Urinary bladder (tissue), 4 donors: ENCODE measurements around the gene KAZALD1. TPM values are rescaled to one million over a fixed set of nuclear protein-coding genes. Genes with fewer than 3 reads are reported as not detected.

Source experiments
- DNase-seq: peaks from one replicate; pipeline ENCODE4 v3.0.0-alpha.2; 2015; ENCODE audit errors: extremely low spot score
- H3K27ac ChIP-seq: one replicate; pipeline ENCODE4 v1.5.1; 2013; ENCODE audit warnings: low read depth, mild to moderate bottlenecking, moderate library complexity
- H3K36me3 ChIP-seq: one replicate; pipeline ENCODE4 v1.6.1; 2013; ENCODE audit warnings: mild to moderate bottlenecking, moderate library complexity; ENCODE audit not compliant: insufficient read depth
- H3K4me1 ChIP-seq: one replicate; pipeline ENCODE4 v1.6.1; 2013; ENCODE audit warnings: mild to moderate bottlenecking, moderate library complexity; ENCODE audit not compliant: insufficient read depth
- H3K4me3 ChIP-seq: one replicate; pipeline ENCODE4 v1.5.1; 2013; ENCODE audit warnings: low read depth, low read length
- WGBS: extraction: QIAGEN DNeasy Blood & Tissue Kit; methylation state at CpG from one replicate; pipeline ENCODE4 v1.1.7; 2013; 5-methylcytosine and 5-hydroxymethylcytosine counted together
- polyA plus RNA-seq: library from polyadenylated mRNA; stranded (reverse); fragments of 200-250 nt; gene quantifications from one replicate; pipeline ENCODE4 v1.2.3, GENCODE V29; 2013
- total RNA-seq: library from RNA; depleted of rRNA; stranded (reverse); fragments of >200 nt; gene quantifications from one replicate; pipeline ENCODE4 v1.2.3, GENCODE V29; 2014
- donor health status: healthy with polysubstance abuse.
- donor health status: healthy.

KAZALD1 gene
- total and polyA plus RNA-seq, 2 donors, result 5.9 to 27.0 TPM

GRCh38 chr10:101095004-101095403 lies 33.2 kb downstream of the KAZALD1 start:
- no peaks in the 10 kb centered on the region for H3K4me1 ChIP-seq
- H3K36me3 ChIP-seq, result no peaks in the 10 kb centered on the region
- no peak overlapping the region for H3K27ac ChIP-seq
- whole genome bisulfite sequencing, result 72% methylated on average over 6 of the region's 6 CpGs
- no peak for DNase-seq
- no peak overlapping the region for H3K4me3 ChIP-seq

GRCh38 chr10:101095550-101096213 lies 33.9 kb downstream of the KAZALD1 start:
- Histone ChIP-seq H3K4me1 (no peaks in the 10 kb centered on the region), H3K36me3 (no peaks in the 10 kb centered on the region), H3K4me3 (no peak overlapping the region), H3K27ac (no peak overlapping the region)
- 19% methylated on average over 7 of the region's 7 CpGs for WGBS
- DNase-seq, result peak; percentile 8

GRCh38 chr10:101096378-101096777 lies 34.6 kb downstream of the KAZALD1 start:
- no peak for DNase-seq
- WGBS, result 94% methylated on average over 4 of the region's 4 CpGs
- H3K27ac ChIP-seq, result no peak overlapping the region

GRCh38 chr10:101097881-101098280 lies 36.1 kb downstream of the KAZALD1 start:
- no peaks in the 10 kb centered on the region for H3K4me1 ChIP-seq
- no peak overlapping the region for H3K4me3 ChIP-seq
- H3K36me3 ChIP-seq, result no peaks in the 10 kb centered on the region
- H3K27ac ChIP-seq, result no peak overlapping the region
- WGBS, result 27% methylated on average over 4 of the region's 4 CpGs
- no peak for DNase-seq

More at GRCh38 chr10:101096378-101096777, 34.6 kb downstream of the KAZALD1 start:
- H3K36me3 ChIP-seq, result no peaks in the 10 kb centered on the region
- H3K4me3 ChIP-seq, result no peak overlapping the region
- no peaks in the 10 kb centered on the region for H3K4me1 ChIP-seq

GRCh38 chr10:101099901-101100300 lies 38.1 kb downstream of the KAZALD1 start:
- Histone ChIP-seq H3K27ac (no peak overlapping the region), H3K4me1 (no peaks in the 10 kb centered on the region), H3K4me3 (no peak overlapping the region), H3K36me3 (no peaks in the 10 kb centered on the region)
- WGBS, result 69% methylated on average over 6 of the region's 6 CpGs
- no peak for DNase-seq

GRCh38 chr10:101101372-101101881 lies 39.6 kb downstream of the KAZALD1 start:
- Histone ChIP-seq H3K4me1 (no peaks in the 10 kb centered on the region), H3K27ac (no peak overlapping the region), H3K36me3 (no peaks in the 10 kb centered on the region), H3K4me3 (no peak overlapping the region)
- WGBS, result 75% methylated on average over 4 of the region's 4 CpGs
- DNase-seq, result no peak

- 82% methylated on average over 2 of the region's 2 CpGs for WGBS
- H3K36me3 ChIP-seq, result no peaks in the 10 kb centered on the region
- H3K4me1 ChIP-seq, result no peaks in the 10 kb centered on the region
- no peak for DNase-seq
- no peak overlapping the region for H3K4me3 ChIP-seq
- H3K27ac ChIP-seq, result no peak overlapping the region
These were observed 41.6 kb downstream of the KAZALD1 start for GRCh38 chr10:101103430-101103829.

- Histone ChIP-seq H3K36me3 (no peaks in the 10 kb centered on the region), H3K4me1 (no peaks in the 10 kb centered on the region), H3K27ac (no peak overlapping the region), H3K4me3 (no peak overlapping the region)
- DNase-seq, result no peak
- whole genome bisulfite sequencing, result 68% methylated on average over 6 of the region's 6 CpGs
These were observed 44.6 kb downstream of the KAZALD1 start for GRCh38 chr10:101106351-101106750.

GRCh38 chr10:101107771-101108170 lies 46.0 kb downstream of the KAZALD1 start:
- H3K4me1 ChIP-seq, result no peaks in the 10 kb centered on the region
- no peak for DNase-seq
- WGBS, result 87% methylated on average over 5 of the region's 5 CpGs
- H3K36me3 ChIP-seq, result no peaks in the 10 kb centered on the region
- no peak overlapping the region for H3K27ac ChIP-seq
- H3K4me3 ChIP-seq, result no peak overlapping the region

- H3K4me1 ChIP-seq, result no peaks in the 10 kb centered on the region
- DNase-seq, result no peak
- H3K27ac ChIP-seq, result no peak overlapping the region
- H3K36me3 ChIP-seq, result no peaks in the 10 kb centered on the region
- WGBS, result 34% methylated on average over 6 of the region's 6 CpGs
- H3K4me3 ChIP-seq, result no peak overlapping the region
These were observed 49.2 kb downstream of the KAZALD1 start for GRCh38 chr10:101110856-101111523.

GRCh38 chr10:101111547-101111946 lies 49.8 kb downstream of the KAZALD1 start:
- WGBS, result 75% methylated on average over 8 of the region's 8 CpGs
- Histone ChIP-seq H3K4me1 (no peaks in the 10 kb centered on the region), H3K36me3 (no peaks in the 10 kb centered on the region), H3K27ac (no peak overlapping the region), H3K4me3 (no peak overlapping the region)
- DNase-seq, result no peak

GRCh38 chr10:101112799-101113594 lies 51.2 kb downstream of the KAZALD1 start:
- H3K4me3 ChIP-seq, result no peak overlapping the region
- H3K27ac ChIP-seq, result no peak overlapping the region
- DNase-seq, result no peak
- H3K36me3 ChIP-seq, result no peaks in the 10 kb centered on the region
- no peaks in the 10 kb centered on the region for H3K4me1 ChIP-seq
- 12% methylated on average over 12 of the region's 12 CpGs for WGBS

GRCh38 chr10:101113890-101114403 lies 52.2 kb downstream of the KAZALD1 start:
- Histone ChIP-seq H3K27ac (no peak overlapping the region), H3K4me1 (no peaks in the 10 kb centered on the region), H3K36me3 (no peaks in the 10 kb centered on the region), H3K4me3 (no peak overlapping the region)
- 49% methylated on average over 2 of the region's 2 CpGs for WGBS
- DNase-seq, result no peak
